Right lobe of liver (tissue), 4 donors: ENCODE results near the gene ZFP62.

Source experiments
- CTCF ChIP-seq, 4 donors: fragments of 200-600 bp in 3 of 4; fragments of 450-650 bp in 1 of 4; IDR thresholded peaks; one replicate each; pipeline versions ENCODE4 v1.5.1 to v1.8.0; 2016 to 2022; ENCODE audit warnings: antibody characterized with exemption in 4 of 4, mild to moderate bottlenecking in 2 of 4
- POLR2A ChIP-seq: fragments of 450-650 bp; IDR thresholded peaks from one replicate; pipeline ENCODE4 v1.6.1; 2017; ENCODE audit warnings: antibody characterized with exemption, mild to moderate bottlenecking
- donor health status: DM: no; HTN: no; CAD: no.
- donor health status: DM: no; HTN: no; CAD: no.
- donor health status: DM: no; HTN: yes; CAD: no.

DNA sequence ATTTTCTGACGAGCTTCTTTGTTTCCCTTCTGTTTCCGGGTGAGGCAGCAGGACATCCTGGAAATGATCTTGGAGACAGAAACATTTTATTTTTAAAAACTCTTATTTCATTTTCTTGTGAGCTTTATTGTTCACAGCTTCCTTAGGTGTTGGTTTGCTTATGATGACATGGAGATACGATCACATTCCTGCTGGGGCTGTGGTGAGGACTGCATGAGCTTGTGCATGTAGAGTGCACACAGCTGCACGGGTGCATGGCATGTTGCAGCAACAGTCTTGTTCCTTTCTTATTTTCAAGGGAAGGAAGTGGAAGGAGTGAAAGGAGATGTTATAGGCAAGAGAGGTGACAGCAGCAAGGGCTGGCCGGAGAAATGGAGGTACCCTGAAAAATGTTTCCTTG lies 39.1 kb upstream of the ZFP62 start:
- no peak for TF ChIP-seq CTCF (IDR thresholded peaks at IDR 0.05)
- TF ChIP-seq POLR2A: no peak
